HG03064 (cell line): ENCODE results near the gene NHSL2.
"Not testable (repeated sequence)": the region's sequence is repeated elsewhere in the genome, so short reads cannot be mapped to it uniquely, and the experiment has no call there.

Experiments used
- ATAC-seq: cut with Tn5 transposase; IDR thresholded peaks from one replicate; pipeline ENCODE4 v1.9.1; 2021; ENCODE audit warnings: low read depth; ENCODE audit not compliant: unreplicated experiment

The NHSL2 gene

DNA sequence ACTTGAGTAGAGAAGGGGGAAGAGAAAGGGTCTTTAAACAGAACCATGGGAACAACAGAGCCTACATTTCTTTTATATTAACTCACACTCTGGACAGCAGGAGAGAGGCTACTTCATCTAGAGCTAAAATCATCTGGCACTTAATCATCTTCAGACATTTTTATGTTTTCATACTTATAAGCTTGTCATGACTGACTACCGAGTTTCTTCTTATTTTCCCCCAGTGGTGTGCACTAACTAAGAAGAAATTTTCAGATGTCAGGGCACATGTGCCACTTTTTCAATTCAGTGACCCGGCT lies 232.9 kb downstream of the NHSL2 start:
- ATAC-seq = no peak

DNA sequence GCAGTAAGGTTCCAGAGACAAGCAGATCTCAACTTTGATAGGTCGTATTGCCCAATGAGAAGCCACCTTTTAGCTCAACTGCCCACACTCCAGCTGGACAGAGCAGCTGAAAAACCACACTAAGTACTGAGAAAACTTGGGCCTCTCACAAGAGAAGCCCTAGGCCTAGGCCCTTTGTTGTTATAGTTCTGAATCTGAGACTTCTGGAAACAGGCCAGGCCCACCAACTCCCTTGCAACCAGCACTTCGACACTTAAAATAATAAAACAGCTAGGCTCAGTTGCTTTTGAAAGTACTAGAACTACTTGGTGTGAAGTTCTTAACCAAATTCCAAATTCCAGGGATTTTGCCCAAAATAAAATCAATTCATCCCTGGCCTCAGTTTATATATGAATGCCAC lies 234.5 kb downstream of the NHSL2 start:
- no peak for ATAC-seq

DNA sequence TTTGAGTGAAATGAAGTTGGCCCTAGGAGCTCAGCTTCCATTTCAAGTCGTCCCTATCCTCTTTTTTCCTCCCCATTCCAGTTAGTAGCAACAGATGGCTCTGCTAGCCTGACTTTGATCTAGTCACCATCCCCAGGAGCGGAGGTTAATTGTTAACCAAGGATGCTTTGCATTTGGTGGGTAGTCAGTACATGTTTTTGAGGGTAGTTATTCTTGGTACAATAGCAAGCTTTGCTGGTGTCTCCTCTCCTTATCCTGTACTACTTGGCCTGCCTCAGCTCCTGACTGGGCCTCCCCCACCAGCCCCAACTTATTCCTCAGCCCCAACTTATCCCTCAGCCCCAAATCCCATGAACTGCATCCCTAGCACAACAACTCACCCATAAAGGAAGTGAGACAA lies 235.9 kb downstream of the NHSL2 start:
- no peak for ATAC-seq

DNA sequence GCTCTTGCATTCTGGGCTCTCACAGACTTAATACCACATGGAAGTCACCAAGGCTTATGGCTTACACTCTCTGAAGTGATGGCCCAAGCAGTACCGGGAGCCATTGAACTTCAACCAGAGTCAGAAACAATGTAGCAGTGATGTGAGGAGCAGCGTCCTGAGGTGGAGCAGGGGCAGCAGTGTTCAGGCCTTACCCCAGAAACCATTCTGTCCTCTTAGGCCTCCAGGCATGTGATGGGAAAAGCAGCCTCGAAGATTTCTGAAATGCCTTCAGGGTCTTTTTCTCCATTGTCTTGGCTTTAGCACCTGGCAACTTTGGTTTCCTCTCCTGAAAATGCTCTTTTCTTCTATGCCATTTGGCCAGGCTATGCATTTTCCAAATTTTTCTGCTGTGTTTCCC lies 248.1 kb downstream of the NHSL2 start:
- ATAC-seq = no peak

DNA sequence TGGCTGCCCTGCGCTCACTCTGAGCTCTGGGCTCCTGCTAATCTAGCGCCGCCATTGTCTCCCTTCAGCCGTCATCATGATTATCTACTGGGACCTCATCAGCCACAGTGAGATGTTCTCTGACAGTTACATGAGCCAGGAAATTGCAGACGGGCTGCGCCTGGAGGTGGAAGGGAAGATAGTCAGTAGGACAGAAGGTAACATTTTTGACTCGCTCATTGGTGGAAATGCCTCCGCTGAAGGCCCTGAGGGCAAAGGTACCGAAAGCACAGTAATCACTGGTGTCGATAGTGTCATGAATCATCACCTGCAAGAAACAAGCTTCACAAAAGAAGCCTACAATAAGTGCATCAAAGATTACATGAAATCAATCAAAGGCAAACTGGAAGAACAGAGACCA lies 249.1 kb downstream of the NHSL2 start:
- ATAC-seq = no peak

DNA sequence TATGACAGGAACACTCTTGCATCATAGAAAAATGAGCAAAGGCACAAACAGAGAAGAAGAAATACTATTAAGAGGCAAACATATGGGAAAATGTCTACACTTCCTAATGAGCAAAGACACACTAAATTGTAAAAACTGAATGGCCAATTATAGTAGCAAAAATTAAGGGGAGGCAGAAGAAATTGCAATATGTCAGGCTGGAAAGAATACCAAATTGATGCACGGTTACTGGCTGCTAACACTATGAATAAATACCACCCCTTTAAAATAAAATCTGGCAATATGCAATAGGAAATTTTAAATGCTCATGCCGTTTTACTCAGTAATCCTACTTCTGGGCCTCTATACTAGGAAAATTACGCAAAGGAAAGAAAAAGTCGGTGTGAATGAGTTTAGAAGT lies 254.9 kb downstream of the NHSL2 start:
- ATAC-seq = no peak

DNA sequence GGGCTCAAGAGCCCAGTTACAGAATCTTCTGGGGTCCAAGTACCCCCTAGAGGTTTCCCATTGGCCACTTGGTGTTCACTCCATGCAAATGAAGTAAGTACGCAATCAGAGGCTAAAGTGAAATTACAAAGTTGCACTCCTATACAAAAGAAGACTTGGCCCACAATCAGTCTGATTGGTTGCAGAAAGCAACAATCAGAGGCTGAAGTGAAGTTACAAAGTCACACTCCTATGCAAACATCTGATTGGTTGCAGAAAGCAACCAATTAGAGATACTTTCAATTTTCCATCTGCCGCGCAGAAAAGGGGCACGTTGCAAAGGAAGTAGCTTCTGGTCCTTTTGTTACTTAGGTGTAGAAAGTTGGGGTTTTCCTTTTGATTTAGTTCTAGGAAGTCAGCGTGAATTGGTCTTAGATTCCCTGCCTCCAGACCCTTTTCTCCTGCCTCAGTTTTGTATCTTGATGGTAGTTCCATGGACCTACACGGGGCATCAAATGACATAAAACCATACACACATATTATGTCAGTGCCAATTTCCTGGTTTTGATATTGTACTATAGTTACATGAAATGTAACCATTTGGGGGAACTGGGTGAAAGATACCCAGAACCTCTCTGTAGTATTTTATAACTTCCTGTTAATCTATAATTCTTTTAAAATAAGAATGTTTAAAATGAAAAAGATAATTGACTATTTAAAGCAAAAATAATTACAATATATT lies 258.5 kb downstream of the NHSL2 start:
- no peak for ATAC-seq

DNA sequence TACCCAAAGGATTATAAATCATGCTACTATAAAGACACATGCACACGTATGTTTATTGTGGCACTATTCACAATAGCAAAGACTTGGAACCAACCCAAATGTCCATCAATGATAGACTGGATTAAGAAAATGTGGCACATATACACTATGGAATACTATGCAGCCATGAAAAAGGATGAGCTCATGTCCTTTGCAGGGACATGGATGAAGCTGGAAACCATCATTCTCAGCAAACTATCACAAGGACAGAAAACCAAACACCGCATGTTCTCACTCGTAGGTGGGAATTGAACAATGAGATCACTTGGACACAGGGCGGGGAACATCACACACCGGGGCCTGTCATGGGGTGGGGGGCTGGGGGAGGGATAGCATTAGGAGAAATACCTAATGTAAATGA lies 265.6 kb downstream of the NHSL2 start:
- ATAC-seq = not testable (repeated sequence)

DNA sequence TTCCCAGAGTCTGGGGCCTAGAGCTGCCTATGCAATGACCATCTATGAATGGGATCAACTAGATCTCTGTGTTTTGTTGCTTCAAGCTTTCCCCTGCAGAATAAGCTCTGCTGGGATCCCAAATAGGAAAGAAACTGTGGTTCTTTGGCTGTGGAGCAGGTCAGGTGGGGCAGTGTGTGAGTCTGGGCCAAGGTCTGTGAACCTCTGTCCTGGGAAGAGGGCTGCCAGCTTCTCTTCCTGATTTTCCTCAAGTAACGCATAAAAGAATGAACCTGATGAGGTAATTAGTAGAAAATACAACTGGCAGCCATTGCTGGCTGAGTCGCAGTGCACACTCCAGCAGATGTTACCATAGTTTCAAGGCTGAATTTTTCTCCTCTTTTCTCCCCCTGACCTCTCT lies 266.3 kb downstream of the NHSL2 start:
- no peak for ATAC-seq

DNA sequence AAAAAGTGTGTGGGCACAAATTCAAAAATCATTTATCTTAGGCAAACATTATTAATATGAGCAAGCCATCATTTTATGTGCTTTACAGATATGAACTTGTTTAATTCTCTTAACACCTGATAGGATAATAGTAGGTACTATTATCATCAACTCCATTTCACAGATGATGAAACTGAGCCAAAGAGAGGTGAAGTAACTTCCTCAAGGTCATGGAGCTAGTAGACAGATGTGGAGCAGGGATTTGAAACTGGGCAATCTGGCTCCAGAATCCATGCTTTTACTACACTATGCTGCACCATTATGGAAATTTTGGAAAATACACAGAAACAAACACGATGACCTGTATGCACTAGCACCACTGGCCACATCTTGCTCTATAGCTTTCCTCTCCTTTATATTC lies 269.9 kb downstream of the NHSL2 start:
- no peak for ATAC-seq

DNA sequence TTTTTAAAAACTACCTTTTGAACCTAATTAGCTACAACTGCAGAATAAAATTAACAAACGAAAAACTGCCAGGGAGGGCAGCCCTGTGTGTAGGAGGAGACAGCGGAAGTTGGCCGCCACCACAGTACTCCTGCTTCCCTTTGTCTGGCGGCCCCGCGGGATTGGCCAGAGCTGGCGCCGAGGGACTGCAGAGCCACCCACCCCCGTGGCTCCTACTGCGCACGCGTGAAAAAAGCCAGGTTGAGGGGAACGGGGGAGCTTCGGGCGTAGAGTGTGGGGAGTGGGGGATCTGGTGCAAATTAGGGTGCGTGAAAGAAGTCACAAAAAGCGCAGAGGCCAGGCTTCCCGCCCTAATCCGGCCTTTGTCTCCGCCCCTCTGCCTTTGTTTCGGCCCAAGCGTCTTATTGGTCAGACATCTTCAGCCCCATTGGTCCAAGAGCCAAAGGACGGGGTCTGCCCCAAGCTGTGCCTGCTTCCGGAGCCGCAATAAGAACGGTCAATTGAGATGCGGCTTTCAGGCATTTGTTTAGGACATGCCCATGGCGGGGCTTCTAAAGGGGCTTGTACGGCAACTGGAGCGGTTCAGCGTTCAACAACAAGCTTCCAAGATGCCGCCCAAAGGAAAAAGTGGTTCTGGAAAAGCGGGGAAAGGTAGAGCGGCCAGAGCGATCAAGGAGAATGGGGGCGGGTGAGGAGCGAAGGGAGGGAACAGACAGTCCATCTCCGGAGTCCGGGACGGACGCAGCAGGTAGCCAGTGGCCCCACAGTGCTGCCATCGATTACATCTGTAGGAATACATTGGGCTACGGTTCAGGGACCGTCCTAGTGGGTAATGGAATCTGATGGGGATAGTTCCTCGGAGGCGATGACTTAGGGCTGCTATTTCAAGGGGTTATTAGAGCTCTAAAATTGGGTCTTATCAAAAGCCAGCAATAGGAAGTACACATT lies 270.8 kb downstream of the NHSL2 start, which contains the start of gene PIN4:
PIN4 (plus strand) TSS at position 580 of the 948 bp plus-strand sequence; CDS start at position 609, 29 bp downstream.
- peak; percentile 91 for ATAC-seq

DNA sequence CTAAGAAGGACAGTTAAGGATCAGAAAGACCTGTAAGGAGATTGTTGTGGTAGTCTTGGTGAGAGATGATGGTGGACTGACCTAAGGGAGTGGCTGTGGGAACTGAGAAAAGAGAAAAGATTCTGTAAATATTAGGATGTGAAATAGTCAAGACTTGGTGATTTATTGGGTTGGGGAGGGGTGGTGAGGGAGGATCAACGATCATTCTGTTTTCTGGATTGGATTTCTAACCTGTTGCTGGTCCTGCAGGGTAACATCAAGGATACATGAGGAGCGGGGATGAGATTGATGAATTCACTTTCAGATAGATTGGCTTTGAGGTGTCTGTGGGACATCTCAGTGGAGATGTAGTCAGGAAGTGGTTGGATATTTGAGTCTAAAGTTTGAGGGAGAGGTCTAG lies 272.3 kb downstream of the NHSL2 start:
- no peak for ATAC-seq

DNA sequence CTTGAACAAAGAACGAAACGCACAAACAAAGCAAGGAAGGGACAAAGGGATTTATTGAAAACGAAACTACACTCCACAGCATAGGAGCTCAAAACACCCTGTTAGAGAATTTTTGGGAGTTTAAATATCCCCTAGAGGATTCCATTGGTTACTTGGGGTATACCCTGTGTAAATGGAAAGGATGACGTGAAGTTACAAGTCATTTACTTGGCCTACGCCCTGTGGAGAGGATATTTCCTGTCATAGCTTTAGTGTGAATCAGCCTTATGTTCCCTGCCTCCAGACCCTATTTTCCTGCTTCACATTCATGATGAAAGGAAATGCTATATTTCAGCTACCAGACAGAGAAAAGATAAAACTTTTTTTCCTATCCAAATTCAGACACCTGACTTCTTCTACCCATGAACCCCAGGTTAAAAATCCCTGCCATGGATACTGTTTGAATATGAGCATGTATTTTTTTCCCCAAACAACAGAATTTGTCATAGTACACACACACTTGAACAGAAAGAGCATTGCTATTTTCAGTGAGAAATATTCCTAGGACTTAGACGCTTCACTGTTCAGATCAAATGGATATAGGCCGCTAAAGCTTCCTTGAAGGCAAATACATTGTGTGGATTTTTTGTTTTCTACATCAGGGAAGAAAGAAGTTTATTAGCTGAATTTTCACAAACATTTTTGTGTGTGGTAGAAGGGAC lies 291.3 kb downstream of the NHSL2 start:
- ATAC-seq = no peak
